Breast epithelium (tissue), 3 donors: ENCODE measurements around the gene FNDC10.

Experiments
- CTCF ChIP-seq, 3 donors: fragments of 450-650 bp; IDR thresholded peaks; one replicate each; pipeline ENCODE4 v1.5.1; 2016 to 2017; ENCODE audit warnings: antibody characterized with exemption in 3 of 3, mild to moderate bottlenecking in 3 of 3, moderate library complexity in 3 of 3
- POLR2AphosphoS5 ChIP-seq, 3 donors: sonication (generic); formaldehyde crosslinking; IDR thresholded peaks; one replicate each; pipeline ENCODE4 v1.6.1; 2017; ENCODE audit warnings: antibody characterized with exemption in 3 of 3

- TF ChIP-seq CTCF (IDR thresholded peaks at IDR 0.05) (no peak), POLR2AphosphoS5 (IDR thresholded peaks at IDR 0.05) (no peak)
Measured at GRCh38 chr1:1554550-1554925, 45.4 kb downstream of the FNDC10 start.
